Activated CD8-positive, alpha-beta T cell treated with anti-CD3 and anti-CD28 coated beads for 36 hours (primary cell): ENCODE measurements around the gene NDST4. TPM values are rescaled to one million over a fixed set of nuclear protein-coding genes. Genes with fewer than 3 reads are reported as not detected.

Source experiments
- ATAC-seq: fragments of 200-7000 bp; cut with Tn5 transposase; one replicate; pipeline ENCODE4 v1.10.0; 2021; ENCODE audit warnings: mild to moderate bottlenecking, moderate library complexity
- CTCF ChIA-PET: fragments of 350-600 bp; sonication (Branson Sonifier 250); formaldehyde crosslinking; loops from one replicate; lab custom pipeline; 2021; ENCODE audit warnings: antibody characterized with exemption; lab: Charles Lee
- POLR2A ChIA-PET: fragments of 350-600 bp; sonication (Branson Sonifier 250); formaldehyde crosslinking; loops from one replicate; lab custom pipeline; 2021; ENCODE audit warnings: antibody characterized with exemption; lab: Charles Lee
- DNase-seq: peaks from one replicate; pipeline ENCODE4 v3.0.0-alpha.2; 2020
- H3K27ac Mint-ChIP-seq: one replicate; pipeline ENCODE4 v1.8.0; 2021; ENCODE audit warnings: mild to moderate bottlenecking, mixed read lengths
- H3K27me3 Mint-ChIP-seq: one replicate; pipeline ENCODE4 v1.8.0; 2021; ENCODE audit warnings: mixed read lengths
- H3K36me3 Mint-ChIP-seq: one replicate; pipeline ENCODE4 v1.8.0; 2021; ENCODE audit warnings: low read depth, mixed read lengths
- H3K4me1 Mint-ChIP-seq: one replicate; pipeline ENCODE4 v1.8.0; 2021; ENCODE audit warnings: low read depth, mixed read lengths
- H3K4me3 Mint-ChIP-seq: one replicate; pipeline ENCODE4 v1.8.0; 2021; ENCODE audit warnings: mild to moderate bottlenecking, moderate library complexity, mixed read lengths
- H3K9me3 Mint-ChIP-seq: one replicate; pipeline ENCODE4 v1.8.0; 2021; ENCODE audit warnings: mixed read lengths
- intact Hi-C: fragments of 100-400 bp; cut with micrococcal nuclease; formaldehyde crosslinking; loops from one replicate; pipeline ENCODE4 v1.10.0; 2022
- total RNA-seq, 2 experiments: library from RNA; stranded (reverse); gene quantifications; one replicate each; pipeline ENCODE4 v1.2.3, GENCODE V29; 2021
- TF ChIP-seq, protein P1 (sequence below): fragments of 200-600 bp; IDR thresholded peaks from one replicate; pipeline ENCODE4 v1.8.0; 2022; ENCODE audit warnings: antibody characterized with exemption, mild to moderate bottlenecking

The NDST4 gene
- total RNA-seq, 2 experiments from 2014 or later = not detected

GRCh38 chr4:115110191-115111181, 2.9 kb downstream of the NDST4 start:
- intact Hi-C loops = no loop called here
- Mint-ChIP-seq H3K4me1 (no peaks in the 10 kb centered on the region), H3K27me3 (no peaks in the 10 kb centered on the region), H3K4me3 (no peak overlapping the region), H3K9me3 (no peaks in the 10 kb centered on the region), H3K27ac (no peak overlapping the region), H3K36me3 (no peaks in the 10 kb centered on the region)
- TF ChIP-seq, protein P1, sequence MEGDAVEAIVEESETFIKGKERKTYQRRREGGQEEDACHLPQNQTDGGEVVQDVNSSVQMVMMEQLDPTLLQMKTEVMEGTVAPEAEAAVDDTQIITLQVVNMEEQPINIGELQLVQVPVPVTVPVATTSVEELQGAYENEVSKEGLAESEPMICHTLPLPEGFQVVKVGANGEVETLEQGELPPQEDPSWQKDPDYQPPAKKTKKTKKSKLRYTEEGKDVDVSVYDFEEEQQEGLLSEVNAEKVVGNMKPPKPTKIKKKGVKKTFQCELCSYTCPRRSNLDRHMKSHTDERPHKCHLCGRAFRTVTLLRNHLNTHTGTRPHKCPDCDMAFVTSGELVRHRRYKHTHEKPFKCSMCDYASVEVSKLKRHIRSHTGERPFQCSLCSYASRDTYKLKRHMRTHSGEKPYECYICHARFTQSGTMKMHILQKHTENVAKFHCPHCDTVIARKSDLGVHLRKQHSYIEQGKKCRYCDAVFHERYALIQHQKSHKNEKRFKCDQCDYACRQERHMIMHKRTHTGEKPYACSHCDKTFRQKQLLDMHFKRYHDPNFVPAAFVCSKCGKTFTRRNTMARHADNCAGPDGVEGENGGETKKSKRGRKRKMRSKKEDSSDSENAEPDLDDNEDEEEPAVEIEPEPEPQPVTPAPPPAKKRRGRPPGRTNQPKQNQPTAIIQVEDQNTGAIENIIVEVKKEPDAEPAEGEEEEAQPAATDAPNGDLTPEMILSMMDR = no peak
- no peak for DNase-seq
- ChIA-PET POLR2A (no interaction called here), CTCF (no interaction called here)
- ATAC-seq = no peak

DNA sequence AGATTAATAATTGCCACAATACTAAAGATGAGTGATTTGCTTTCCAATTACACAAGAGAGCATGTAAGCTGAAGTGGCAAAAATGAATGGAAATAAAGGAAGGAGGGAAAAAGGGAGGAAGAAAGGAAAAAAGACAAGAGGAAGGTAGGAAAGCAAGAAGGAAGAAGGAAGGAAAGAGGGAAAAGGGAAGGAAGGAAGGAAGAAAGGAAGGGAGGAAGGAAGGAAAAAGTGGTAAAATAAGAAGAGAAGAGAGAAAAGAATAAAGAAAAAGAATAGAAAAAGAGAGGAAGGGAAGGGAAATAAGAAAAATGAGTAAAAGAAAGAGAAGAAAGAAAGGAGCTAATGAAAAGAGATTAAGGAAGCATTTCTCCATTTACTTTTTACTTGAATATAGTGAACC, 4.6 kb downstream of the NDST4 start:
- ChIA-PET CTCF (no interaction called here), POLR2A (interaction anchor here (0.9 kb wide), 1 partner anchor 25 kb away, joined by 3 read pairs; no protein-coding TSS in a partner anchor)
- Mint-ChIP-seq H3K36me3 (no peaks in the 10 kb centered on the region), H3K4me3 (no peak overlapping the region), H3K4me1 (no peaks in the 10 kb centered on the region), H3K9me3 (no peaks in the 10 kb centered on the region), H3K27ac (no peak overlapping the region), H3K27me3 (no peaks in the 10 kb centered on the region)
- DNase-seq (no peak), ATAC-seq (no peak)
- intact Hi-C loops = no loop called here
- TF ChIP-seq, protein P1 = no peak

- no peaks in the 10 kb centered on the region for H3K4me1 Mint-ChIP-seq
- intact Hi-C loops = no loop called here
- no peaks in the 10 kb centered on the region for H3K36me3 Mint-ChIP-seq
- no peaks in the 10 kb centered on the region for H3K27me3 Mint-ChIP-seq
- ChIA-PET POLR2A (no interaction called here), CTCF (no interaction called here)
- H3K9me3 Mint-ChIP-seq = no peaks in the 10 kb centered on the region
- no peak for DNase-seq
- ATAC-seq = no peak
- TF ChIP-seq, protein P1 = no peak
- no peak overlapping the region for H3K27ac Mint-ChIP-seq
- H3K4me3 Mint-ChIP-seq = no peak overlapping the region
These were observed 6.0 kb downstream of the NDST4 start for GRCh38 chr4:115107411-115107810.

GRCh38 chr4:115101675-115102074, 11.7 kb downstream of the NDST4 start:
- TF ChIP-seq, protein P1 = no peak
- DNase-seq (no peak), ATAC-seq (no peak)
- ChIA-PET POLR2A (no interaction called here), CTCF (no interaction called here)
- no peaks in the 10 kb centered on the region for H3K4me1 Mint-ChIP-seq
- no peak overlapping the region for H3K27ac Mint-ChIP-seq
- no peaks in the 10 kb centered on the region for H3K27me3 Mint-ChIP-seq
- H3K4me3 Mint-ChIP-seq = no peak overlapping the region
- intact Hi-C loops = no loop called here
- no peaks in the 10 kb centered on the region for H3K36me3 Mint-ChIP-seq
- no peaks in the 10 kb centered on the region for H3K9me3 Mint-ChIP-seq

DNA sequence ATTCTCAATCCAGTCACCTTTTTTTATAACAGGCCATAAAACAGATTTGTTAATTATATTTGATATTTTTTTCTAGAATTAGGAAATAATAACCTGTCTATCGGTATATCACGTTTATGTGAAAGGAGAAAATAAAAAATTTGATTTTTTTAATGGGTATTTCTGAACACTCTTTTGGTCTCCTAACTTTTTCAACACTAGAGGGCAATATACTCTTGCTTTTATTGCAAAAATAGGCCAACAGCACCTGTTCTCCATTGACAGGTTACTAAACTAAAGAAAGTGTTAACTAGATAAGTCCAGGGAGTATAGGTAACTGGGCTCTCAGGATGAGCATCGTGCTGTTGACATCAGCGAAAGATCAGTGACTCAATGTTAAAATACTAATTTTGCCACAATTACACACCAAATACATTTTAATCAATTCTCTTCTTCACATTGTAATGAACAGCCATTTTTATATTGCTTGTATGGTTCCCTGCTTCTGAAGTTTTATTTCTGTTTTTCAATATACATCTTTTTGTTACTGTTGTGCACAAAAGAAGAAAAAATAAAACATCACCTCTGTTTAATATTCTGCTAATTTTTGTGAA, 22.8 kb downstream of the NDST4 start:
- ATAC-seq = no peak
- intact Hi-C loops = no loop called here
- Mint-ChIP-seq H3K4me3 (no peak overlapping the region), H3K9me3 (no peaks in the 10 kb centered on the region), H3K4me1 (no peaks in the 10 kb centered on the region), H3K27ac (no peak overlapping the region), H3K36me3 (no peaks in the 10 kb centered on the region), H3K27me3 (no peaks in the 10 kb centered on the region)
- TF ChIP-seq, protein P1 = peak; percentile 72
- DNase-seq = no peak
- ChIA-PET POLR2A (no interaction called here), CTCF (no interaction called here)
